NB4 (cell line): ENCODE results near the gene IDNK.

Experiments
- CTCF ChIP-seq: IDR thresholded peaks from one replicate; pipeline ENCODE4 v1.5.1; 2012; ENCODE audit warnings: low read depth, low read length
- POLR2A ChIP-seq: IDR thresholded peaks from 2 replicates; pipeline ENCODE4 v1.6.1; 2011; ENCODE audit warnings: mild to moderate bottlenecking; ENCODE audit not compliant: insufficient read length; ENCODE audit errors: extremely low read depth
- TF ChIP-seq, protein P1 (sequence below): IDR thresholded peaks from 2 replicates; pipeline ENCODE4 v1.6.1; 2011; ENCODE audit warnings: low read depth, low read length

GRCh38 chr9:83633255-83633654 lies 10.3 kb downstream of the IDNK start:
- TF ChIP-seq CTCF (no peak), POLR2A (no peak)
- TF ChIP-seq, protein P1, sequence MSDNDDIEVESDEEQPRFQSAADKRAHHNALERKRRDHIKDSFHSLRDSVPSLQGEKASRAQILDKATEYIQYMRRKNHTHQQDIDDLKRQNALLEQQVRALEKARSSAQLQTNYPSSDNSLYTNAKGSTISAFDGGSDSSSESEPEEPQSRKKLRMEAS, result no peak
